Right kidney (tissue), 1 donor: Measurements from ENCODE around the gene FAM171A2.
A peak's percentile ranks its signal among the peaks of the same experiment; 100 is the strongest.

Source experiments
- DNase-seq: peaks from one replicate; pipeline ENCODE4 v3.0.0-alpha.2; 2016

FAM171A2 gene

GRCh38 chr17:44322236-44322895 lies 41.3 kb downstream of the FAM171A2 start:
- no peak for DNase-seq

DNA sequence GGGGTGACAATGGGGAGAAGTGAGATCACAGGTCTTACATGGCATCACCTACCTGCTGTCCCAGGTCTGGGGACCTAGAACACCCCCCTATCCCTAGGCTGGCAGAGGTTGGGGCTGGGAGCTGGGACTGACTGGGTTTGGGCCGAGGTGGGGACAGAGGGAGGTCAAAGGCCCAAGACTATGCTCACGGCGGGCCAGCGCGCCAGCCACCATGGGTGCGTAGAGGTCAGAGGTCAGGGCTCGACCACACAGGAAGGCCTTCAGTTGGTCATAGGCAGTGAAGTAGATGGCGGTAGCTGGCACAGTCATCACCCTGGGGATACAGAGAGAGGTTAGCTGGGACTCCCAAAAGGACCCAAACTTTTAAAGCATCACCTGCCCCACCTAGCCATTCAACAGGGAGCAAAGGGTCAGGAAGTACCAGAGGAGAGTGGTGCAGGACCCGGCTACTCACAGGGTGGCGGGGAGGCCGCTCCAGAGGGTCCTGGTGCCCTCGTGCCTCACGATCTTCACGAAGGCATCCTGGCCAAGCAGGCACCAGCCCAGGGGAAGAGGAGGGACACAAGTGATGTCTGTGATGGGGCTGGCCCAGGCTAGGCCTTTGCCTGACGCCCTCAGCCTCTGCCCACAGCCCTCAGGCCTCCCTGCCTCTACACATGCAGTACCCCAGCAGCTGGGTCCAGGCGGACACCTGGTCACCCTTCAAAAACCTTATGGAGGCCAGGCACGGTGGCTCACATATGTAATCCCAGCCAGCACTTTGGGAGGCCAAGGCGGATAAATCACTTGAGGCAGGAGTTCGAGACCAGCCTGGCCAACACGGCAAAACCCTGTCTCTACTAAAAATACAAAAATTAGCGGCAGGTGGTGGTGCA lies 42.2 kb downstream of the FAM171A2 start:
- no peak for DNase-seq

DNA sequence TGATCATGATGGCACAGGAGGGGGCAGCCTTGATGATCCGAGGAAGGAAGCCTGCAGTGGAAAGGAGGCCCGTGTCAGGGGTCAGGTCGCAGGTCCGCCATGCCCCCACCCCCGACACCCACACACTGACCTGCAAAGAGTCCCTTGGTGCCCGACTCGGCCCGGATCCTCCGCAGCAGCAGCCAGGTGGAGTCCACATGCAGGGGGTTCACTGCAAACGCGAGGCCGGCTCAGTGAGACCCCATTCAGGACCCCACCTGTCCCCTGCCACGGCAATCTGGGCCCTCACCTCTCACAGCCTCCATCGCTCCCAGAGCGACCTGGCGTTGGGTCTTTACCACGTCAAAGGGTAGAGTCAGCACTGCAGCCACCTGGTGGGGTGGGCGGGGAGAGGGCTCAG lies 43.6 kb downstream of the FAM171A2 start:
- DNase-seq: no peak

DNA sequence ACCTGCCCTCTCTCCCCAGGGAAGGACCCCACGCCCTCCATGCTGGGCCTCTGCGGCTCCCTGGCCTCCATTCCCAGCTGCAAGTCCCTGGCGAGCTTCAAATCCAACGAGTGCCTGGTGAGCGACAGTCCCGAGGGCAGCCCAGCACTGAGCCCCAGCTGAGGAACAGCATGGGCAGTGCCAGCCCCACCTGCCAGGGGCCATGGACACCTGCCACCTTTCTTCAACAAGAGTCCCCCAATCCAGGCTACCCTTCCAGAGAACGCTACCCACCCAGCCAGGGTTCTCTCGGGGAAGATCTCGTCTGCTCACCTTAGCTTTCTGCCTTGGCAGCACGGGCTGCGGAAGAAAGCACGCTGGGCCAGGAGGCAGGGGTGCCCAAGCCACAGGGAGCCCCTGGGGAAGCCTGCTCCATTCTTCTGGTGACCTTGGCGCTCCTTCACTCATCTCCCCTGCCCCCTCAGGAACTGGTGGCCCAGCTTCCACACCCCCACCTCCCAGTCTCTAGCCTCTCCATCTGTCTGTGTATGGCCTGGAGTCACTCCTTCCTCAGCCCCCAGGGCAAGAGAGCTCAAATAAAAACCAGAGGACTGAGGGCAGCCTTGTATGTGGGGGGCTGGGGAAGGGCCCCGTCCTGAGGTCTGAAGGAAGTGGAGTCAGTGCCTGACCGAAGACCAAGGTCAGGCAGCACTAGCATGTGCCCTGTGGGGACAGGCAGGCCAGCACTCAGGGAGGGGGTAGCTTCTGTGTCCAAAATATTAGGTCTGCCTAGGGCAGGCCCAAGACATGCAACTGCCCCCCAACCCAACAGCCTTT lies 45.4 kb downstream of the FAM171A2 start:
- DNase-seq: no peak

DNA sequence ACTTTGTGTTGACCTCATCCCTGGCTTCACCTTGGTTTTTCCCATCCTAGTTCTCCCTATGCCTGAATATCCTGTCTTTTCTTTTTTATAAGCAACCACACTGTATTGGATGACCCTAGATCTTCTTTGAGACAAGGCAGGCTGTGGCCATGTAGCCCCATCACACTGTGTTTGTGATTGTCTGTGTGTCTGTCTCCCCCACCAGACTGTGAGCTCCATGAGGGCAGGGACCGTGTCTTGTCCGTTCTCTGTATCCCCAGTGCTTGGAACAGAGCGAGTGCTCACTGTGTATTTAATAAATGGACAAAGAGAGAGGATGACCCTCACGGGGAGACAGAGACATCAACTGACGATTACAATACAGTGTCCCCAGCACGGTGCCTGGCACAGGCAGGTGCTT lies 46.1 kb downstream of the FAM171A2 start:
- DNase-seq: no peak

DNA sequence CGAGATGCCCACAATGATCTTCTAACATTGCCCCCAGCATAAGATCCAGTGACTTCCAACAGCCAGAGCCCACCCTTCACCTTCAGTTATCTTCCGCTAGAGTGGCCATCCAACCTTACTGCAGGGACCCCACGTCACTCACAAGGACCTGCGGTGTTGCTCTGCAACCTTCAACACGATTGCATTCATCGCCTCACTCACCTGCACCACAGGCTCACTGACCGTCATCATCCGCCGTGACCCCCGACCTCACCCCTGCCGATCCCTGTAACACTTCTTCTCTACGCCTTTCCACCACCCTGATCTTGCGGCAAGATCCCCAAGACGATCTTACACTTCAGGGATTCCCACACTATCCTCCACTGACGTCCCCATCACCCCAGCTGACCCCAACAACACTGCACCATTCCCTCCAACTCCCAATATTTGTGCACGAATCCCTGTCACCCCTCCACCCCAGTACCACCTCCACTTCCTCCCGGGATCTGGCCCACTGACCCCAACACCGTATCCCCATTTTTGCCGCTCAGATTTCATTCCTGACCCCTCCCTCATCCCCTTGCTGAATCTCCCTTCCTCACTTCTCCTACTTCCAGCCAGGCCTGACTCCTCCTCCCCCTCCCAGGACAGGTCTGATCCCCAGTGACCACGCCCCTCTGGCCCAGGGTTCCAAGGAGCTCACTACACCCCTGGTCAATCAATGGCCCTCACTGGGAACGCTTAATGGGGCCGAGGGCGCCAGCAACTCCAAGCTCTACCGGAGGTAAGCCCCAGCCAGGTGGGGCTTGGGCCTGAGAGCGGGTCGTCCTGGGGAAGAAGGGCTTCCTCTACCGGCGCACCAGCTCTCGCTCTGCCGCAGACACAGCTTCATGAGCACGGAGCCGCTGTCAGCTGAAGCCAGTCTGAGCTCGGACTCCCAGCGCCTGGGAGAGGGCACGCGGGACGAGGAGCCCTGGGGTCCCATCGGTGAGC lies 47.6 kb downstream of the FAM171A2 start:
- DNase-seq: no peak

DNA sequence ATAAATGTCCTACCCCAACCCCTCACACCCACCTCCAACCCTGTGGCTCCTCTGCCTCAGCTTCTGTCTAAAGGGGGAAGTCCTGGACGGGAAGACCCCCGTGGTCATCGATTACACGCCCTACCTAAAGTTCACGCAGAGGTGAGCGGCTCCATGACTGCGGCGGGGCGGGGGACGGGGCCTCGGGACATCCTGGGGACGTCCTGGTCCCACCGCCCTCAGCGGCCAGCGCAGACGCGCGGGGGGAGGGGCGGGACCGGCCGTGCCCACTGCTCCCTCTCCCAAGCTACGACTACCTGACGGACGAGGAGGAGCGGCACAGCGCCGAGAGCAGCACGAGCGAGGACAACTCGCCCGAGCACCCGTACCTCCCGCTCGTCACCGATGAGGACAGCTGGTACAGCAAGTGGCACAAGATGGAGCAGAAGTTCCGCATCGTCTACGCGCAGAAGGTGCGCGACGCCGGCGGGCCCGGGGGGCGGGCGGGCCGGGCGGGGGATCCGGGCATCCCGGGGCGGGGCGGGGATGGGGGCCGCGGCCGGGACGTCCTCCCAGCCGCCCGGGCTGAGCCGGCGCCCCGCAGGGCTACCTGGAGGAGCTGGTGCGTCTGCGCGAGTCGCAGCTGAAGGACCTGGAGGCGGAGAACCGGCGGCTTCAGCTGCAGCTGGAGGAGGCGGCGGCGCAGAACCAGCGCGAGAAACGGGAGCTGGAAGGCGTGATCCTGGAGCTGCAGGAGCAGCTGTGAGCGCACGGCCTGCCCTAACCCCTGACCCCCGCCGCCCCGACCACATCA lies 48.6 kb downstream of the FAM171A2 start:
- peak; percentile 40 for DNase-seq

DNA sequence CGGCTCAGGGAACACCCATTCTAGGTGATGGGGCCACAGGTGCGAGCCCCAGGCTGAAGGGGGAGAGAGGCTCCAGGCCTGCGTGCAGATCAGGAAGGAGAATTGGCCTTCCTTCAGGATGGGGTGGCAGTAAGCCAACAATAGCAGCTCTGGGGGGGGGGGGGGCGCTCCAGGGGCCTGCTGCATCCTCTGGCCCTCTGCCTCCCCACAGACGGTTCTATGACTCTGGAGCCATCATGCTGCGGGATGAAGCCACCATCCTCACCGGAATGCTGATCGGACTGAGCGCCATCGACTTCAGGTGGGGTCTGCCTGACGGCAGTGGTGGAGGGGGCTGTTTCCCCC lies 49.2 kb downstream of the FAM171A2 start:
- DNase-seq: no peak

DNA sequence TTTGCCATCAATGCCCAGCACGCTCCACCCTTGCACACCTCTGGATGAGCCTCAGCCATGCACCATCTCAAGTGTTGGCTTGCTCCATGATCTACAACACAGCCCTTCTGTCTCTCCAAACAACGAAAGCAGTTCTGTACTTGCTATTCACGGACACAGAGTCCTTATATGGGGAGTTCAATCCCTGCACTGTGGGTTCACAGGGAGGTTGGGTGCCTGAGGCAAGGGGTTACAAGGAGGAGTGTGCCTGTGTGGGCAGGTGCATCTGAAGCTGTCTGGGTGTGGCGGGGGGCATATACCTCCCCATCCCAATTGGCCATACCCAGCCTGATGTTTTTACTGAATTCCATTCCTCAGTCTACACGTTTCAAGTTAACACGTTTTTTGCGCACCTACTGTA lies 49.6 kb downstream of the FAM171A2 start:
- no peak for DNase-seq

DNA sequence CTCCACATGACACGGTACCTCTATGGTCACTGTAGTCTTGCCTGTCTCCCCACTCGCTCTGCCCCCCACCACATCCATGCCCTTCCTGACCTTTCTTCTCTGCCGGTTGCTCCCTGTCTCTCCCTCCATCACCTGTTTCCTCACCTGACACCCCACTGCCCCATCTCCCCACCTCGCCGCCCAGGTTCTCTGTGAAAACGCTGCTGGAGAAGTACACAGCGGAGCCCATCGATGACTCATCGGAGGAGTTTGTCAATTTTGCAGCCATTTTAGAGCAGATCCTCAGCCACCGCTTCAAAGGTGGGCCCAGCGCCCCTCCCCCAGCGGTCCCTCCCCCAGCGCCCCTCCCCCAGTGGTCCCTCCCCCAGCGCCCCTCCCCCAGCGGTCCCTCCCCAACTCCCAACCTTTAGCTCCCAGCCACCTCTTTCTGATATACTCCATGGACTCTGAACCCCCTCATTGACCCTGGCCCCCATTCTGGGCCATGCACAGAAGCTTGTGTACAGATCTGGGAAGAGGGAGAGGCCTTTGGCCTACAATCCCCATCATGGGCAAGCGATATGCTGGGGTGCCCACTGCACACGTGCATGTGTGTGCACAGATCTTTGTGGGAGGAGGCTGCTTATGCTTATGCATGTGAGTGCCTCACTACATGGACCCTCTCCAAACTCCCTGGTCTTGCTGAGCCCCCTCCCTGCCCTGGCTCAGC lies 51.1 kb downstream of the FAM171A2 start:
- no peak for DNase-seq

DNA sequence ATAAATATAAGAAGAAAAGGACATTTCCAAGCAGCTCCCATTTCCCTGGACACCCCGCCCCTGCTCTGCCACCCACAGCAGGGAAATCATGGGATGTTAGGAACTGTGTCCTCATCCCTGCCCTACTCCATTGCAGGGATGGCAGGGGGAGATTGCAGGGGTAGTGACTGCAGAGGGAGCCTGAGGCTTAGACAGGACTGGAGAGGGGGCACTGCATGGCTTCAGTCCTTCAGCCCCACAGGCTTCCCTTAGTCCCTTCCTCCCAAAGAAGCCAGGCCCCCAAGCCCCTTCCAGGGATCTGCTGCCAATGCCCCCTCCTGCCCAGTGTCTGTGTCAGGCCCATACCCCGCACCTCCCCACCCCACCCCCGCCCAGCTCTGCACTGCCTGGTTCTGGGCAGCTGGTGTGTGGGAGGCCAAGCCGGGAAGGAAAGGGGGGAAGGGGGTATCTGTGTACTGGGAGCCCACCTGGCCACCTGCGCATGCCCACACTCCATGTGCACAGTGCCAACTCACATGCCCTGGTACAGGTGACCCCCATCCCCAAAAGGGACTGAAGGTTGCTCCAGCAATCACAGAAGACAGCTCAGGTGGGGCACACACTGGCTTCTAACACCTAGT lies 52.0 kb downstream of the FAM171A2 start:
- no peak for DNase-seq

- no peak for DNase-seq
These were observed 52.9 kb downstream of the FAM171A2 start for GRCh38 chr17:44310609-44311376.

DNA sequence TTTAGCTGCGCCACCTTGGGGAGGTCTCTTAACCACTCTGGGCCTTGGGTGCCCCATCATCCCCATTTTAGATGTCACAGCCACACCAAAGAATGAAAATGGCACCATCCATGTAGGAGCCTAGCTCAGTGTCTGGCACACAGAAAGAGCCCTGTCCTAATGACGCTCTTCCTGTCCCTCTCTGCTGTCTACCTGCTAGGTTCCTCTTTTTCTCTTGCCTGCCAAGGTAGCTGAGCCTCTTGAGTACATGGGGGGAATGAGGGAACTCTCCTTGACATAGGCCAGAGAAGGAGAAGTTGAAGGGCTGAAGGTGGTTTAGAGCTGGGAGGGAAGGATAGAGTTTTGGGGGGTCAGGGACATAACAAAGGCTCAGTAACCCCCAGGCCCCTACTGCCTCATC lies 53.5 kb downstream of the FAM171A2 start:
- no peak for DNase-seq

DNA sequence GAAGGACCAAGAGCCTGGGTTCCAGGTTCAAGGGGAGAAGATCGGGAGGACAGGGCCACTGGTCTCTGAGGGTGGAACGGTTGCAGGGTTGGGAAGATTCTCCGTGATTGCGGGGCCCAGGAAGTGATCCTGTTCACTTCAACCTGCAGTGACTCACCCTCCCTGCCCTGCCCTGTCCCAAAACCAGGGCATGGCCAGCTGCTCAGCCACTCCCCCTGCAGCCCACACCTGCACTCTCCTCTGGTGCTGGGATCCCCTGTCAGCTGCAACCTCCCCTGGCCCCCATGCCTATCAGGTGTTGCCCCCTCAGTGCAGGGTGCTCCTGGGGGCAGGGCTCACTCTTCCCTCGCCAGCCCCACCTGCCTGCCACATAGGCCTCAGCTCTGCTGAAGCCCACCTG lies 54.2 kb downstream of the FAM171A2 start:
- DNase-seq: no peak

DNA sequence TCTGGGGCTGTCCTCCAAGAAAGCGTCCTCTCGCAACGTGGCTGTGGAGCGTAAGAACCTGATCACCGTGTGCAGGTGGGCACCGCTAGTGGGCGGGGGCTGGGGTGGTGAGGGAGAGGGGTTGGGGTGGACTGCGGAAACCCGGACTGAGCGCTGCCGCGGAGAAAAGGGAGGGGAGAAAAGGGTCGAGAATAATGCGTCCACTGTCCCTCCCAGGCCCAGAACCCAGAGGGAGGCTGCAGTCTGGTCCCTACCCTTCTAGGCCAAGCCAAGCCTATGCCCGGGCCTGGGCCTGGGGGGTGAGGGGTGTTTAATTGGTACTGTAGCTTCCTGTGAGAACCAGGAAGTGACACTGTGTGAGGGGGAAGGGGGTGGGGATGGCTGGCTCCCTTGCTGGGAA lies 54.8 kb downstream of the FAM171A2 start:
- DNase-seq: no peak

- peak; percentile 80 for DNase-seq
These were observed 55.3 kb downstream of the FAM171A2 start, which contains the start of gene RUNDC3A for GRCh38 chr17:44308320-44308818. RUNDC3A (plus strand) TSS chr17:44308601; CDS start chr17:44308833, 232 bp downstream.

- DNase-seq: peak; percentile 52
These were observed 56.1 kb downstream of the FAM171A2 start for GRCh38 chr17:44307387-44308186.

- DNase-seq: no peak
These were observed 59.0 kb downstream of the FAM171A2 start for GRCh38 chr17:44304651-44305050.
